Neural cell (in vitro differentiated cells): ENCODE results near the gene SYTL4. TPM values are rescaled to one million over a fixed set of nuclear protein-coding genes. Genes with fewer than 3 reads are reported as not detected.

Experiments
- H2AFZ ChIP-seq: fragments of 200-600, 300-800 bp; sonication (generic), shearing (Covaris generic); 2 replicates; pipeline ENCODE4 v1.6.0; 2014; ENCODE audit warnings: low read depth, mild to moderate bottlenecking, antibody characterized with exemption, low read length, moderate library complexity
- H3F3A ChIP-seq: fragments of 200-600 bp; shearing (Covaris generic); 2 replicates; pipeline ENCODE4 v1.6.1; 2016; ENCODE audit warnings: mild to moderate bottlenecking, moderate library complexity, mixed read lengths, antibody characterized with exemption, low read length; ENCODE audit not compliant: insufficient read depth, poor library complexity, severe bottlenecking
- H3K27ac ChIP-seq: fragments of 200-600, 300-800 bp; sonication (generic), shearing (Covaris generic); 2 replicates; pipeline ENCODE4 v1.5.1; 2014; ENCODE audit warnings: mild to moderate bottlenecking, low read length, moderate library complexity
- H3K27me3 ChIP-seq: fragments of 300-800, 200-600 bp; sonication (generic), shearing (Covaris generic); 2 replicates; pipeline ENCODE4 v1.6.0; 2014; ENCODE audit warnings: mild to moderate bottlenecking, low read depth, low read length, moderate library complexity; ENCODE audit not compliant: insufficient read depth
- H3K36me3 ChIP-seq: fragments of 300-800, 200-600 bp; sonication (generic), shearing (Covaris generic); 2 replicates; pipeline ENCODE4 v1.5.1; 2014; ENCODE audit warnings: mild to moderate bottlenecking, antibody characterized with exemption, low read length, moderate library complexity; ENCODE audit not compliant: insufficient read depth
- H3K4me2 ChIP-seq: fragments of 300-800, 200-600 bp; sonication (generic), shearing (Covaris generic); 2 replicates; pipeline ENCODE4 v1.6.0; 2014; ENCODE audit warnings: mild to moderate bottlenecking, low read length
- H3K4me3 ChIP-seq: fragments of 300-800, 200-600 bp; sonication (generic), shearing (Covaris generic); 2 replicates; pipeline ENCODE4 v1.5.1; 2014; ENCODE audit warnings: mild to moderate bottlenecking, low read length, moderate library complexity
- H3K79me2 ChIP-seq: fragments of 200-600 bp; shearing (Covaris generic); replicated peaks from 2 replicates; pipeline ENCODE4 v1.6.0; 2014; ENCODE audit warnings: mild to moderate bottlenecking, low read length, moderate library complexity; ENCODE audit not compliant: insufficient read depth
- H3K9ac ChIP-seq: fragments of 300-800, 200-600 bp; sonication (generic), shearing (Covaris generic); 2 replicates; pipeline ENCODE4 v1.6.1; 2016; ENCODE audit warnings: mild to moderate bottlenecking, low read length, mixed read lengths
- H3K9me2 ChIP-seq: fragments of 200-600 bp; shearing (Covaris generic); 2 replicates; pipeline ENCODE4 v1.6.1; 2016; ENCODE audit warnings: mild to moderate bottlenecking, low read length, mixed read lengths; ENCODE audit not compliant: insufficient read depth
- H3K9me3 ChIP-seq: fragments of 200-600, 300-800 bp; sonication (generic), shearing (Covaris generic); 2 replicates; pipeline ENCODE4 v1.6.1; 2016; ENCODE audit warnings: mild to moderate bottlenecking, mixed run types, low read length, moderate library complexity, mixed read lengths
- H4K20me1 ChIP-seq: fragments of 200-600 bp; shearing (Covaris generic); 2 replicates; pipeline ENCODE4 v1.6.1; 2016; ENCODE audit warnings: mild to moderate bottlenecking, mixed run types; ENCODE audit not compliant: insufficient read depth
- CTCF ChIP-seq: fragments of 450-650 bp; IDR thresholded peaks from 2 replicates; pipeline ENCODE4 v1.5.1; 2014; ENCODE audit warnings: antibody characterized with exemption, mild to moderate bottlenecking, moderate library complexity; ENCODE audit not compliant: poor library complexity, severe bottlenecking
- EP300 ChIP-seq: fragments of 450-650 bp; conservative IDR thresholded peaks from 2 replicates; pipeline ENCODE4 v1.6.1; 2014; ENCODE audit warnings: antibody characterized with exemption, mild to moderate bottlenecking, moderate library complexity; ENCODE audit not compliant: poor library complexity, severe bottlenecking
- EZH2 ChIP-seq: fragments of 200-600, 300-800 bp; shearing (Covaris generic), sonication (generic); IDR thresholded peaks from 2 replicates; pipeline ENCODE4 v1.6.1; 2014; ENCODE audit warnings: antibody characterized with exemption, low read length, borderline replicate concordance, mild to moderate bottlenecking; ENCODE audit not compliant: insufficient read depth, poor library complexity, severe bottlenecking
- MXI1 ChIP-seq: fragments of 450-650 bp; conservative IDR thresholded peaks from 2 replicates; pipeline ENCODE4 v1.6.1; 2014; ENCODE audit warnings: antibody characterized with exemption, mild to moderate bottlenecking; ENCODE audit not compliant: poor library complexity, severe bottlenecking
- POLR2AphosphoS5 ChIP-seq: IDR thresholded peaks from 2 replicates; pipeline ENCODE4 v1.6.1; 2012
- RAD21 ChIP-seq: fragments of 450-650 bp; conservative IDR thresholded peaks from 2 replicates; pipeline ENCODE4 v1.6.1; 2014; ENCODE audit warnings: antibody characterized with exemption, mild to moderate bottlenecking, moderate library complexity
- REST ChIP-seq: IDR thresholded peaks from 2 replicates; pipeline ENCODE4 v1.6.1; 2012; ENCODE audit warnings: borderline replicate concordance
- SMC3 ChIP-seq: fragments of 450-650 bp; conservative IDR thresholded peaks from 2 replicates; pipeline ENCODE4 v1.6.1; 2014; ENCODE audit warnings: antibody characterized with exemption, mild to moderate bottlenecking, moderate library complexity; ENCODE audit not compliant: poor library complexity
- TAF1 ChIP-seq: IDR thresholded peaks from 2 replicates; pipeline ENCODE4 v1.6.1; 2012; ENCODE audit warnings: low read depth
- polyA plus RNA-seq: library from polyadenylated mRNA; depleted of rRNA; stranded (reverse); fragments of >200 nt; gene quantifications from 2 replicates; pipeline ENCODE4 v1.2.3, GENCODE V29; 2014

The SYTL4 gene
- polyA plus RNA-seq, 1 donor from 2014 or later: 0.11 TPM

GRCh38 chrX:100704581-100705203, 27.2 kb downstream of the SYTL4 start:
- Histone ChIP-seq H3K36me3 (no peaks in the 10 kb centered on the region), H2AFZ (no peak overlapping the region), H3K27ac (no peak overlapping the region), H3K9me3 (no peaks in the 10 kb centered on the region), H3K9ac (no peak overlapping the region), H3K4me2 (no peak overlapping the region), H3K27me3 (no peaks in the 10 kb centered on the region), H3K9me2 (no peaks in the 10 kb centered on the region), H3K79me2 (no peaks in the 10 kb centered on the region), H3F3A (no peaks in the 10 kb centered on the region), H4K20me1 (no peaks in the 10 kb centered on the region), H3K4me3 (no peak overlapping the region)
- TF ChIP-seq RAD21 (no peak), POLR2AphosphoS5 (no peak), CTCF (no peak), SMC3 (no peak), TAF1 (no peak), EP300 (no peak), EZH2 (no peak), MXI1 (no peak), REST (no peak)

- H3K9me2 ChIP-seq: no peaks in the 10 kb centered on the region
- no peaks in the 10 kb centered on the region for H3K36me3 ChIP-seq
- no peaks in the 10 kb centered on the region for H3K9me3 ChIP-seq
- H4K20me1 ChIP-seq: no peaks in the 10 kb centered on the region
- H3K27me3 ChIP-seq: no peaks in the 10 kb centered on the region
- no peak overlapping the region for H3K9ac ChIP-seq
- H3F3A ChIP-seq: no peaks in the 10 kb centered on the region
- H3K4me3 ChIP-seq: no peak overlapping the region
- H3K79me2 ChIP-seq: no peaks in the 10 kb centered on the region
- H3K4me2 ChIP-seq: no peak overlapping the region
- H3K27ac ChIP-seq: no peak overlapping the region
- no peak for TF ChIP-seq CTCF
- no peak for TF ChIP-seq EP300
- no peak for TF ChIP-seq EZH2
- no peak for TF ChIP-seq RAD21
- TF ChIP-seq POLR2AphosphoS5: no peak
- TF ChIP-seq TAF1: no peak
- TF ChIP-seq REST: no peak
- no peak for TF ChIP-seq SMC3
- no peak for TF ChIP-seq MXI1
- H2AFZ ChIP-seq: no peak overlapping the region
These were observed 31.1 kb downstream of the SYTL4 start for GRCh38 chrX:100700809-100701208.
